T-cell (primary cell): ENCODE measurements around the gene TMEM14A. TPM values are rescaled to one million over a fixed set of nuclear protein-coding genes. Genes with fewer than 3 reads are reported as not detected.

Experiments
- ATAC-seq, 4 experiments: fragments of 200-7000 bp in 3 of 4; fragments of 150-1000 bp in 1 of 4; cut with Tn5 transposase; replicated peaks in 1 of 4; 1 replicate in 3 of 4; 2 replicates in 1 of 4; pipeline ENCODE4 v1.10.0; 2021; ENCODE audit warnings: moderate library complexity in 3 of 4, mild to moderate bottlenecking in 2 of 4, moderate number of reproducible peaks in 1 of 4
- CTCF ChIA-PET, 2 donors: fragments of 300-600 bp; sonication (Branson Sonifier 250); formaldehyde crosslinking; loops; one replicate each; lab custom pipeline; 2022; ENCODE audit warnings: antibody characterized with exemption in 2 of 2; lab: Charles Lee
- POLR2A ChIA-PET, 2 donors: fragments of 300-600 bp; sonication (Branson Sonifier 250); formaldehyde crosslinking; loops; one replicate each; lab custom pipeline; 2022; ENCODE audit warnings: antibody characterized with exemption in 2 of 2; lab: Charles Lee
- DNase-seq, 35 experiments: peaks; one replicate each; pipeline versions ENCODE4 v3.0.0 to v3.0.0-alpha.2; 2013 to 2023
- H3K27ac ChIP-seq: one replicate; pipeline ENCODE4 v1.5.1; 2013; ENCODE audit warnings: low read length
- H3K27me3 ChIP-seq, 2 experiments: replicated peaks in 1 of 2; 1 replicate in 1 of 2; 2 replicates in 1 of 2; pipeline versions ENCODE4 v1.6.1 to v1.7.0; 2013; ENCODE audit warnings: low read length in 1 of 2, mixed read lengths in 1 of 2; ENCODE audit not compliant: control insufficient read depth in 2 of 2, insufficient read depth in 2 of 2; ENCODE audit errors: extremely low read depth in 1 of 2
- H3K36me3 ChIP-seq, 2 donors: 1 replicate in 1 of 2; 2 replicates in 1 of 2; pipeline versions ENCODE4 v1.6.1 to v1.7.0; 2013; ENCODE audit warnings: low read length in 1 of 2; ENCODE audit not compliant: control insufficient read depth in 2 of 2, insufficient read depth in 1 of 2; ENCODE audit errors: extremely low read depth in 1 of 2
- H3K4me1 ChIP-seq, 2 experiments: 1 replicate in 1 of 2; 2 replicates in 1 of 2; pipeline versions ENCODE4 v1.6.1 to v1.7.0; 2013; ENCODE audit warnings: low read length in 2 of 2, mixed read lengths in 1 of 2; ENCODE audit not compliant: insufficient read depth in 2 of 2, control insufficient read depth in 1 of 2; ENCODE audit errors: extremely low read depth in 1 of 2
- H3K4me3 ChIP-seq, 2 donors: 1 replicate in 1 of 2; 2 replicates in 1 of 2; pipeline versions ENCODE4 v1.5.1 to v1.7.0; 2013; ENCODE audit warnings: mild to moderate bottlenecking in 2 of 2, low read length in 1 of 2, moderate library complexity in 1 of 2; ENCODE audit not compliant: control insufficient read depth in 1 of 2; ENCODE audit errors: extremely low read depth in 1 of 2
- H3K9me3 ChIP-seq: 2 replicates; pipeline ENCODE4 v1.7.0; 2013
- H3K27ac Mint-ChIP-seq, 2 donors: one replicate each; pipeline ENCODE4 v1.8.0; 2020 to 2021; ENCODE audit warnings: mild to moderate bottlenecking in 2 of 2, mixed read lengths in 2 of 2
- H3K27me3 Mint-ChIP-seq, 2 donors: one replicate each; pipeline ENCODE4 v1.8.0; 2021 to 2022; ENCODE audit warnings: mixed read lengths in 2 of 2
- H3K36me3 Mint-ChIP-seq: one replicate; pipeline ENCODE4 v1.8.0; 2021; ENCODE audit warnings: mixed read lengths
- H3K4me1 Mint-ChIP-seq, 3 donors: one replicate each; pipeline ENCODE4 v1.8.0; 2020 to 2022; ENCODE audit warnings: mixed read lengths in 3 of 3, mild to moderate bottlenecking in 1 of 3
- H3K4me3 Mint-ChIP-seq, 3 donors: one replicate each; pipeline ENCODE4 v1.8.0; 2020 to 2022; ENCODE audit warnings: mild to moderate bottlenecking in 3 of 3, mixed read lengths in 3 of 3, moderate library complexity in 3 of 3
- H3K9me3 Mint-ChIP-seq, 3 donors: one replicate each; pipeline ENCODE4 v1.8.0; 2020 to 2022; ENCODE audit warnings: mixed read lengths in 3 of 3
- WGBS: methylation state at CpG from one replicate; pipeline ENCODE4 v1.1.5; 2013; ENCODE audit warnings: missing lambda C conversion rate; ENCODE audit not compliant: insufficient coverage; 5-methylcytosine and 5-hydroxymethylcytosine counted together
- total RNA-seq, 35 experiments: library from RNA in 6 of 35; stranded (reverse) in 6 of 35; fragments of 120-200 nt in 1 of 35; gene quantifications; one replicate each; pipeline versions ENCODE4 v1.2.1 to v1.2.4 and lab custom pipeline; 2013 to 2026

The TMEM14A gene
- total RNA-seq, 5 donors from 2014 or later (not counting 1 experiment from before 2014, with no cell fraction given) = 4.1 to 11.6 (median 9.2) TPM

DNA sequence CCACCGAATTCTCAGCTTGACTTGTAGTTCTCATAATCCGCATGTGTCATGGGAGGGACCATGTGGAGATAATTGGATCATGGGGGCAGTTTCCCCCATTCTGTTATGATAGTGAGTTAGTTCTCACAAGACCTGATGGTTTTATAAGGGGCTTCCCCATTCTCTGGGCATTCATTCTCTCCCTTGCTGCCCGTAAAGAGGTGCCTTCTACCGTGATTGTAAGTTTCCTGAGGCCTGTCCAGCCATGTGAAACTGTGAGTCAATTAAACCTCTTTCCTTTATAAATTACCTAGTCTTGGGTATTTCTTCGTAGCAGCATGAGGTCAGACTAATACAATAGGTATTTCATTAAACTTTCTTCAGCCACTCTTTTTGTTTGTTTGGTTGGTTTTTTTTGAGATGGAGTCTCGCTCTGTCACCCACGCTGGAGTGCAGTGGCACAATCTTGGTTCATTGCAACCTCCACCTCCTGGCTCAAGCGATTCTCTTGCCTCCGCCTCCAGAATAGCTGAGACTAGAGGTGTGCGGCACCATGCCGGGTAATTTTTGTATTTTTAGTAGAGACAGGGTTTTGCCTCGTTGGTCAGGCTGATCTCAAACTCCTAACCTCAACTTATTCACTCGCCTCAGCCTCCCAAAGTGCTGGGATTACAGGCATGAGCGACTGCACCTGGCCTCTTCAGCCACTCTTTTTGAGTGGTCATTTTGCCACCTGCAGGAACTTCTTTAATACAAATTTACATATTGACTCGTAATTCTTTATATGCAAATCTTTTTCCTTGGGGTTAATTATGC lies 56.0 kb downstream of the TMEM14A start:
- CTCF ChIA-PET = no interaction called here
- H3K4me3 ChIP-seq = no peak overlapping the region
- H3K4me1 Mint-ChIP-seq = no peaks in the 10 kb centered on the region
- no peak overlapping the region for H3K27ac Mint-ChIP-seq
- no peak overlapping the region for H3K4me3 Mint-ChIP-seq
- POLR2A ChIA-PET = no interaction called here
- no peaks in the 10 kb centered on the region for H3K36me3 Mint-ChIP-seq
- peaks cover 0 to 6% of the 10 kb centered on the region in 2 experiments for H3K27me3 ChIP-seq
- no peaks in the 10 kb centered on the region for H3K9me3 ChIP-seq
- H3K36me3 ChIP-seq = no peaks in the 10 kb centered on the region
- ATAC-seq = no peak
- no peak for DNase-seq
- H3K27me3 Mint-ChIP-seq = peaks cover 0 to 2% of the 10 kb centered on the region in 2 donors
- WGBS = 90% methylated on average over 4 of the region's 15 CpGs
- no peaks in the 10 kb centered on the region for H3K9me3 Mint-ChIP-seq
- H3K4me1 ChIP-seq = no peaks in the 10 kb centered on the region
- H3K27ac ChIP-seq = no peak overlapping the region

DNA sequence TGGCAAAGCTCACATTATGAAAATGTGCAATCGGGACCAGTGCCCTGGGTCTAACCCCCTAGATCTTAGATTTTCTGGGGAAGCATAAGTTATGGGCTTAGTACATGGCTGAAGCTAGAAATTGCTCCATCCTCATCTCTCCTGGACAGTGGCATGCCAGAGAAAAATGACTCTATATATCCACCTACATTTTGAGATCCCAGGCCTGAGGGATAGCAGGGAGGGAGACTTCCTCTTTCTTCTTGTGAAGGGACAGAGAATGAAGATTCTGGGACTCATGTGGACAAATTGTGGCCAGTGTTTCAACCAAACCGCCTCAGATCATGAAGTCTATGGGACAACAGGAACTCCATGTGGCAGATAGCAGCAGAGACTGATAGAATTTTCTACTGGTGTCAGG lies 57.0 kb downstream of the TMEM14A start:
- no peaks in the 10 kb centered on the region for H3K9me3 ChIP-seq
- POLR2A ChIA-PET = no interaction called here
- H3K4me3 ChIP-seq = no peak overlapping the region
- Mint-ChIP-seq H3K4me3 (no peak overlapping the region), H3K27ac (no peak overlapping the region), H3K4me1 (no peaks in the 10 kb centered on the region), H3K36me3 (no peaks in the 10 kb centered on the region), H3K27me3 (no peaks in the 10 kb centered on the region), H3K9me3 (no peaks in the 10 kb centered on the region)
- no peaks in the 10 kb centered on the region for H3K36me3 ChIP-seq
- H3K27ac ChIP-seq = no peak overlapping the region
- no peaks in the 10 kb centered on the region for H3K4me1 ChIP-seq
- WGBS = no CpG with 5 or more reads among the region's 2 CpGs
- DNase-seq (no peak), ATAC-seq (no peak)
- CTCF ChIA-PET = no interaction called here
- peaks cover 0 to 6% of the 10 kb centered on the region in 2 experiments for H3K27me3 ChIP-seq

- Mint-ChIP-seq H3K9me3 (no peaks in the 10 kb centered on the region), H3K36me3 (no peaks in the 10 kb centered on the region), H3K27ac (no peak overlapping the region), H3K27me3 (no peaks in the 10 kb centered on the region), H3K4me1 (no peaks in the 10 kb centered on the region), H3K4me3 (no peak overlapping the region)
- Histone ChIP-seq H3K27ac (no peak overlapping the region), H3K4me1 (no peaks in the 10 kb centered on the region), H3K36me3 (no peaks in the 10 kb centered on the region), H3K9me3 (no peaks in the 10 kb centered on the region), H3K27me3 (peaks cover 0 to 6% of the 10 kb centered on the region in 2 experiments), H3K4me3 (no peak overlapping the region)
- WGBS = 44% methylated on average over 1 of the region's 3 CpGs
- POLR2A ChIA-PET = no interaction called here
- DNase-seq (no peak), ATAC-seq (no peak)
- CTCF ChIA-PET = no interaction called here
Measured at GRCh38 chr6:52728394-52728793, 57.5 kb downstream of the TMEM14A start.

DNA sequence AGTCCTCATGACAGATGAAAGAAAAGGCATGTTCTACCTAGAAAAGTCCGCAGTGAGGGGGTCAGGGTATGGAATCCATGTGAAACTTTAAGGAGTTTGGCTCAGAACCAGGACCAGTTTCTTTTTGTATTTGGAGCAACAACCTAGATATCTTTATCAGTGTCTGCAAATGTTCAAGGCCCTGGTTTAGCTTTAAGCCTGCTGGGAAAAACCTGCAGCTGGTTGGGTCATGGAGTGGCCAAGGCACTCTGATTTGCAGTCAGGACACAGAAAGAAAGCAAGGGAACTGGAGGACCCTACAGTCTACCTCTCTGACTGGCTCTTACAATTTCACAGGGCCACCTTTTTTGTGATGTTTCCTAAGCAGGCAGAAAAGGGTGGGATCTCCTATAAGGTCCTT lies 58.7 kb downstream of the TMEM14A start:
- 100% methylated on average over 1 of the region's 1 CpG for WGBS
- ATAC-seq (no peak), DNase-seq (no peak)
- ChIA-PET POLR2A (no interaction called here), CTCF (no interaction called here)
- Mint-ChIP-seq H3K4me1 (no peaks in the 10 kb centered on the region), H3K27ac (no peak overlapping the region), H3K4me3 (no peak overlapping the region), H3K27me3 (no peaks in the 10 kb centered on the region), H3K9me3 (no peaks in the 10 kb centered on the region), H3K36me3 (no peaks in the 10 kb centered on the region)
- Histone ChIP-seq H3K27me3 (peaks cover 0 to 6% of the 10 kb centered on the region in 2 experiments), H3K4me1 (no peaks in the 10 kb centered on the region), H3K27ac (no peak overlapping the region), H3K9me3 (no peaks in the 10 kb centered on the region), H3K36me3 (no peaks in the 10 kb centered on the region), H3K4me3 (no peak overlapping the region)

DNA sequence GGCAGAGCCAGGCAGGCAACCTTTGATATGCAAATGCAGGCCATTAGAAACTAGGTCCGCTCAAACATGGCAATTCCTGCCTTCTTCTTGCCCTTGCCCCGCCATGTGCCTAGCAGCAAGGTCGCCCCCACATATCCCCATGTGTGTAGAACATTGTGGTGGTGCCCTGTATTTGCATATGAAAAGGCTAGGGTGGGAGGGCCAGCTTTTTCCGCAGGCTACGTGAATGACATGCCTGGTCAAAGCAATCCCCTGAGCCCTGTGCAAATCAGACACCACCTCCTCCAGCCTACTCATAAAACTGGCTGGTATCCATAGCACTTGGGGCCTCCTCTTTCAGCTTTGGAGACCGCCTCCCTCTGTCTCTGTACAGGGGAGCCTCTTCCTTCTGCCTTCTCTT lies 60.8 kb downstream of the TMEM14A start:
- CTCF ChIA-PET = interaction anchor here in 1 of 2 donors (0.6 kb wide), 1 partner anchor 1178 kb away, joined by 4 read pairs; no protein-coding TSS in a partner anchor
- no peak overlapping the region for H3K4me3 Mint-ChIP-seq
- H3K27ac Mint-ChIP-seq = no peak overlapping the region
- ATAC-seq (no peak), DNase-seq (no peak)
- H3K9me3 ChIP-seq = no peaks in the 10 kb centered on the region
- no peaks in the 10 kb centered on the region for H3K4me1 ChIP-seq
- no peak overlapping the region for H3K27ac ChIP-seq
- H3K9me3 Mint-ChIP-seq = no peaks in the 10 kb centered on the region
- H3K36me3 ChIP-seq = no peaks in the 10 kb centered on the region
- POLR2A ChIA-PET = no interaction called here
- H3K27me3 ChIP-seq = no peaks in the 10 kb centered on the region
- WGBS = 83% methylated on average over 1 of the region's 6 CpGs
- no peaks in the 10 kb centered on the region for H3K27me3 Mint-ChIP-seq
- no peaks in the 10 kb centered on the region for H3K36me3 Mint-ChIP-seq
- H3K4me1 Mint-ChIP-seq = no peaks in the 10 kb centered on the region
- H3K4me3 ChIP-seq = no peak overlapping the region

DNA sequence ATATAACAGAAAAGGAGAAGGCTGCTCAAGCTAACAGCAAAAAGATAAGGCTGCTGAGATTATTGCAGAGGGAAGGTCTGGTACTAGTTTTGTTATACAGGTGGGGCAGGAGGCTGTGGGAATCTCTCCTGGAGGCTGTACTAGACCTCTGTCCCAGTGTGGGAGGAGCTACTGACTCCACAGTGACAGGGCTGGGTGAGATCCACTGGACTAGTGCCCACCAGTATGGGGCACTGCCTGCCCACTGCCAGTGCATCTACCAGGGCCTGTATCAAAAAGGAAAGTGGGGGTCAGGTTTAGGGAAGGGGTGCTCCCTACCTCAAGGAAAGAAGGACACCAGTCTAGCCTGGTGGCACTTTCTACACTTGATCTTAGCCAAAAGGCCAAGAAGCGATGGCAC lies 62.3 kb downstream of the TMEM14A start:
- CTCF ChIA-PET = no interaction called here
- Histone ChIP-seq H3K4me1 (no peaks in the 10 kb centered on the region), H3K36me3 (no peaks in the 10 kb centered on the region), H3K4me3 (no peak overlapping the region), H3K27ac (no peak overlapping the region), H3K27me3 (no peaks in the 10 kb centered on the region), H3K9me3 (no peaks in the 10 kb centered on the region)
- no peak overlapping the region for H3K4me3 Mint-ChIP-seq
- no peaks in the 10 kb centered on the region for H3K4me1 Mint-ChIP-seq
- no peak overlapping the region for H3K27ac Mint-ChIP-seq
- H3K36me3 Mint-ChIP-seq = no peaks in the 10 kb centered on the region
- POLR2A ChIA-PET = no interaction called here
- no peaks in the 10 kb centered on the region for H3K27me3 Mint-ChIP-seq
- WGBS = no CpG with 5 or more reads among the region's 1 CpG
- ATAC-seq (no peak), DNase-seq (no peak)
- no peaks in the 10 kb centered on the region for H3K9me3 Mint-ChIP-seq
